Body of pancreas (tissue), 4 donors: Measurements from ENCODE around the gene EIF3K. TPM values are rescaled to one million over a fixed set of nuclear protein-coding genes. Genes with fewer than 3 reads are reported as not detected.

ENCODE experiments used
- ATAC-seq: fragments of 150-250 bp; one replicate; pipeline ENCODE4 v1.9.1; 2016
- DNase-seq, 4 donors: peaks; one replicate each; pipeline ENCODE4 v3.0.0-alpha.2; 2019
- H3K27ac ChIP-seq, 4 donors: fragments of 200-600 bp; sonication (generic); 1 replicate in 3 of 4; 2 replicates in 1 of 4; pipeline versions ENCODE4 v1.5.1 to v1.6.1; 2016 to 2019; ENCODE audit warnings: mild to moderate bottlenecking in 1 of 4, mixed read lengths in 1 of 4, moderate library complexity in 1 of 4
- H3K27me3 ChIP-seq, 2 donors: fragments of 200-600 bp; sonication (generic); one replicate each; pipeline ENCODE4 v1.6.0; 2016; ENCODE audit warnings: mild to moderate bottlenecking in 1 of 2
- H3K36me3 ChIP-seq, 2 donors: fragments of 200-600 bp; sonication (generic); replicated peaks in 1 of 2; 2 replicates each; pipeline ENCODE4 v1.5.1; 2016; ENCODE audit warnings: low read depth in 2 of 2; ENCODE audit not compliant: insufficient read depth in 1 of 2
- H3K4me1 ChIP-seq: fragments of 200-600 bp; sonication (generic); one replicate; pipeline ENCODE4 v1.6.0; 2016
- H3K4me3 ChIP-seq, 2 donors: fragments of 200-600 bp; sonication (generic); 1 replicate in 1 of 2; 2 replicates in 1 of 2; pipeline ENCODE4 v1.5.1; 2016 to 2019
- H3K9me3 ChIP-seq, 3 donors: fragments of 200-600 bp; sonication (generic); 1 replicate in 2 of 3; 2 replicates in 1 of 3; pipeline ENCODE4 v1.5.1; 2016
- CTCF ChIP-seq, 7 experiments: fragments of 450-650 bp in 4 of 7; fragments of 200-600 bp in 3 of 7; sonication (generic) in 3 of 7; IDR thresholded peaks; one replicate each; pipeline ENCODE4 v1.5.1; 2016 to 2019; ENCODE audit warnings: antibody characterized with exemption in 7 of 7
- POLR2A ChIP-seq, 3 donors: fragments of 450-650 bp; IDR thresholded peaks; one replicate each; pipeline ENCODE4 v1.6.1; 2016; ENCODE audit warnings: antibody characterized with exemption in 3 of 3, mild to moderate bottlenecking in 2 of 3
- WGBS, 2 donors: methylation state at CpG; one replicate each; pipeline ENCODE4 v1.1.5; 2017; 5-methylcytosine and 5-hydroxymethylcytosine counted together
- intact Hi-C: fragments of 100-400 bp; cut with DNase I; formaldehyde crosslinking; loops from one replicate; pipeline ENCODE4 v1.15.1; 2023
- total RNA-seq, 2 donors: library from RNA; depleted of rRNA; stranded (reverse); fragments of >200 nt; gene quantifications; one replicate each; pipeline ENCODE4 v1.1.0, GENCODE V29; 2016

Gene EIF3K
- total RNA-seq, 2 donors from 2014 or later = 108 to 169 TPM

- peaks cover 5% of the 10 kb centered on the region for H3K4me1 ChIP-seq
- no peak overlapping the region for H3K27ac ChIP-seq
- H3K9me3 ChIP-seq = no peaks in the 10 kb centered on the region
These were observed 23.2 kb downstream of the EIF3K start for GRCh38 chr19:38642176-38642575.

GRCh38 chr19:38644719-38645118 lies 25.7 kb downstream of the EIF3K start:
- intact Hi-C loops = no loop called here
- Histone ChIP-seq H3K4me1 (peaks cover 11% of the 10 kb centered on the region), H3K27me3 (no peaks in the 10 kb centered on the region), H3K36me3 (no peaks in the 10 kb centered on the region), H3K9me3 (no peaks in the 10 kb centered on the region), H3K27ac (no peak overlapping the region), H3K4me3 (no peak overlapping the region)
- ATAC-seq (no peak), DNase-seq (no peak)
- TF ChIP-seq POLR2A (IDR thresholded peaks at IDR 0.05) (no peak), CTCF (IDR thresholded peaks at IDR 0.05) (no peak)
- 82 to 94% methylated on average over 8 of the region's 8 CpGs for WGBS, 2 donors

More at GRCh38 chr19:38642176-38642575, 23.2 kb downstream of the EIF3K start:
- ATAC-seq (no peak), DNase-seq (no peak)
- WGBS, 2 donors = 75 to 88% methylated on average over 6 to 9 of the region's 9 CpGs
- intact Hi-C loops = no loop called here
- TF ChIP-seq CTCF (IDR thresholded peaks at IDR 0.05) (no peak), POLR2A (IDR thresholded peaks at IDR 0.05) (no peak)
- Histone ChIP-seq H3K4me3 (no peak overlapping the region), H3K36me3 (no peaks in the 10 kb centered on the region), H3K27me3 (no peaks in the 10 kb centered on the region)

- peaks cover 38% of the 10 kb centered on the region for H3K4me1 ChIP-seq
- ATAC-seq = peak; percentile 93
- no peaks in the 10 kb centered on the region for H3K36me3 ChIP-seq
- no peaks in the 10 kb centered on the region for H3K9me3 ChIP-seq
- intact Hi-C loops = no loop called here
- peak within 1 kb of the TSS; percentile 89 to 98 (median 96) for H3K27ac ChIP-seq
- peak within 1 kb of the TSS; percentile 84 to 97 for H3K4me3 ChIP-seq
- DNase-seq = peak; percentile 99 to 100 (median 99)
- WGBS, 2 donors = 0% methylated on average over 6 to 72 of the region's 77 CpGs
- TF ChIP-seq POLR2A (IDR thresholded peaks at IDR 0.05) (peak; percentile 98 to 100 (median 99)), CTCF (IDR thresholded peaks at IDR 0.05) (peak in 1 of 7 experiments; percentile 8)
- no peaks in the 10 kb centered on the region for H3K27me3 ChIP-seq
These were observed 28.5 kb downstream of the EIF3K start, which contains the start of gene ACTN4 for GRCh38 chr19:38647368-38647965. Gene ACTN4, plus strand, starts transcription at chr19:38647649. Its CDS starts 97 bp downstream, at chr19:38647746.

GRCh38 chr19:38647966-38648768 lies 29.2 kb downstream of the EIF3K start:
- H3K36me3 ChIP-seq = no peaks in the 10 kb centered on the region
- no peaks in the 10 kb centered on the region for H3K27me3 ChIP-seq
- peaks cover 45% of the 10 kb centered on the region for H3K4me1 ChIP-seq
- ATAC-seq = no peak
- intact Hi-C loops = no loop called here
- no peaks in the 10 kb centered on the region for H3K9me3 ChIP-seq
- peak overlapping the region; percentile 84 to 97 for H3K4me3 ChIP-seq
- DNase-seq = no peak
- H3K27ac ChIP-seq = peak overlapping the region; percentile 89 to 98 (median 96)
- no peak for TF ChIP-seq POLR2A (IDR thresholded peaks at IDR 0.05)
- no peak for TF ChIP-seq CTCF (IDR thresholded peaks at IDR 0.05)
- WGBS, 2 donors = 1% methylated on average over 19 of the region's 19 CpGs
